Measurements from ENCODE around the gene KLHL42. TPM values are rescaled to one million over a fixed set of nuclear protein-coding genes. Genes with fewer than 3 reads are reported as not detected.

KLHL42 gene
- total RNA-seq, 1 experiment from 2014 or later = 35.8 TPM

DNA sequence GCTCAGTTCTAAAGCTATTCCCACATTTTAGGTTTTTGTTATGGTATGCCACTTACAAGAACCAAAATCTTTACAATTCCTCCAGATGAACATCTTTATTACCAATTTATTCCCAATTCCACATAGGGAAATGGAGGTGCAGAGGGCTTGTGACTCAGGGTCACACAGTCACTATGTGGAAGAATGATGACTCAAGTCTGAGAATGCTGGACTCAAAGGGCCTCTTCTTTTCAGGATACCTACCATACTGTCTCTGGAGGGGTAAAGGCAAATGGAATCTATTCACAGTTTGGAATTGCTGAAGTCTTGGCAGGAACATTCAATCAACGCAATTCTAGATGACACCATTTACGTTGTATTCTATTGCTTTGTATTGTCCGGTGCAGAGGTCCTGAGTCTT is 48.2 kb downstream of the KLHL42 start:
- no peak overlapping the region for H3T11ph ChIP-seq (ENCODE audit: low read length)
- Mint-ChIP-seq H3K4me1 (peaks cover 7 to 10% of the 10 kb centered on the region in 2 experiments; a peak in 2 of 4 replicates), H3K36me3 (ENCODE audit: insufficient read depth in 1 of 3, low read depth in 3 of 3) (no peaks in the 10 kb centered on the region), H3K9me3 (no peaks in the 10 kb centered on the region), H3K27ac (no peak overlapping the region), H3K27me3 (ENCODE audit: low read depth) (peaks cover 1% of the 10 kb centered on the region; the same call in 1 of the 2 replicates), H3K4me3 (no peak overlapping the region)
- DNase-seq = no peak
- no peaks in the 10 kb centered on the region for H3K9me3 ChIP-seq (ENCODE audit: control insufficient read depth, low read depth, low read length)
- no peaks in the 10 kb centered on the region for H3K27me3 ChIP-seq (ENCODE audit: insufficient read depth, low read length)
- no peak overlapping the region for H4K8ac ChIP-seq (replicated peaks; ENCODE audit: insufficient read length, low read depth, low read length)
- H3K4ac ChIP-seq (ENCODE audit: low read depth, low read length) = no peak overlapping the region
- no peak overlapping the region for H3K4me2 ChIP-seq (ENCODE audit: insufficient read depth, insufficient read length, low read length)
- TF ChIP-seq CTCF (conservative IDR thresholded peaks at IDR 0.05) = no peak
- H2BK5ac ChIP-seq (ENCODE audit: insufficient read length, low read length) = no peak overlapping the region
- H3K18ac ChIP-seq (ENCODE audit: insufficient read length, low read depth, low read length) = no peak overlapping the region
- no peak overlapping the region for H2BK120ac ChIP-seq (ENCODE audit: low read depth, low read length, poor library complexity, severe bottlenecking)
- no peak overlapping the region for H2AFZ ChIP-seq (ENCODE audit: low read length)
- H3K4me1 ChIP-seq (ENCODE audit: insufficient read depth, low read length) = no peaks in the 10 kb centered on the region; the same call in 1 of the 2 replicates
- H2AK5ac ChIP-seq (ENCODE audit: insufficient read length, low read length) = no peak overlapping the region
- H2BK20ac ChIP-seq (ENCODE audit: low read depth, low read length, poor library complexity, severe bottlenecking) = no peak overlapping the region
- H3K79me2 ChIP-seq (ENCODE audit: insufficient read depth, low read length) = no peaks in the 10 kb centered on the region
- H3K14ac ChIP-seq (ENCODE audit: insufficient read depth, low read length) = no peak overlapping the region
- no peaks in the 10 kb centered on the region for H4K20me1 ChIP-seq (ENCODE audit: control insufficient read depth, insufficient read depth, insufficient read length)
- H3K27ac ChIP-seq (ENCODE audit: insufficient read length, low read depth, low read length) = no peak overlapping the region
- no peak overlapping the region for H3K56ac ChIP-seq (ENCODE audit: insufficient read length, low read depth, low read length)
- no peaks in the 10 kb centered on the region for H3K79me1 ChIP-seq (ENCODE audit: insufficient read depth, low read depth, low read length, poor library complexity, severe bottlenecking)
- no CpG with 5 or more reads among the region's 3 CpGs for WGBS (ENCODE audit: extremely low coverage, insufficient read length, low lambda C conversion rate)
- no peak overlapping the region for H3K9ac ChIP-seq (ENCODE audit: extremely low read depth, insufficient read length, low read length)
- no peak overlapping the region for H2BK15ac ChIP-seq (ENCODE audit: low read depth, low read length)
- no peak overlapping the region for H4K5ac ChIP-seq (ENCODE audit: insufficient read length, low read depth, low read length)
- H3K23me2 ChIP-seq (ENCODE audit: insufficient read length, low read depth, low read length, poor library complexity, severe bottlenecking) = no peaks in the 10 kb centered on the region
- no peak overlapping the region for H3K23ac ChIP-seq (ENCODE audit: insufficient read length, low read depth, low read length)
- no peak overlapping the region for H2BK12ac ChIP-seq (ENCODE audit: insufficient read length, low read depth, low read length)
- H4K91ac ChIP-seq (ENCODE audit: insufficient read length, low read depth, low read length) = no peak overlapping the region

All from H9 (cell line).